ENCODE results near the gene DDC. TPM values are rescaled to one million over a fixed set of nuclear protein-coding genes. Genes with fewer than 3 reads are reported as not detected.

Gene DDC
- total RNA-seq, 2 donors from 2014 or later: 85.4 to 90.2 TPM

GRCh38 chr7:50472427-50472826, 92.8 kb downstream of the DDC start:
- Histone ChIP-seq H3K9me3 (no peaks in the 10 kb centered on the region), H3K27ac (no peak overlapping the region), H3K36me3 (no peaks in the 10 kb centered on the region), H3K4me1 (no peaks in the 10 kb centered on the region), H3K4me3 (no peak overlapping the region), H3K9ac (ENCODE audit: low read depth in 2 of 2, low read length in 2 of 2) (no peak overlapping the region), H3K27me3 (no peaks in the 10 kb centered on the region)
- DNase-seq: no peak
- intact Hi-C loops (cut with DNase I): loop anchor here (5.0 to 10.0 kb wide), 3 partner anchors 140 to 670 kb away; no protein-coding TSS in a partner anchor
- no peak for TF ChIP-seq CTCF (IDR thresholded peaks at IDR 0.05)

- no peak overlapping the region for H3K9ac ChIP-seq (ENCODE audit: low read depth in 2 of 2, low read length in 2 of 2)
- TF ChIP-seq CTCF (IDR thresholded peaks at IDR 0.05): no peak
- H3K4me1 ChIP-seq: no peaks in the 10 kb centered on the region
- H3K9me3 ChIP-seq: no peaks in the 10 kb centered on the region
- no peak overlapping the region for H3K4me3 ChIP-seq
- no peak for DNase-seq
- H3K27me3 ChIP-seq: no peaks in the 10 kb centered on the region
- no peak overlapping the region for H3K27ac ChIP-seq
- no peaks in the 10 kb centered on the region for H3K36me3 ChIP-seq
- intact Hi-C loops (cut with DNase I): loop anchor here (5.0 to 10.0 kb wide), 3 partner anchors 140 to 670 kb away; no protein-coding TSS in a partner anchor
These were observed 93.2 kb downstream of the DDC start for GRCh38 chr7:50471970-50472369.

GRCh38 chr7:50470250-50471163, 94.7 kb downstream of the DDC start:
- Histone ChIP-seq H3K36me3 (no peaks in the 10 kb centered on the region), H3K4me1 (no peaks in the 10 kb centered on the region), H3K27ac (no peak overlapping the region), H3K4me3 (no peak overlapping the region), H3K9me3 (no peaks in the 10 kb centered on the region), H3K9ac (ENCODE audit: low read depth in 2 of 2, low read length in 2 of 2) (no peak overlapping the region), H3K27me3 (no peaks in the 10 kb centered on the region)
- intact Hi-C loops (cut with DNase I): loop anchor here (5.0 to 10.0 kb wide), 3 partner anchors 142 to 672 kb away; no protein-coding TSS in a partner anchor
- DNase-seq: no peak
- no peak for TF ChIP-seq CTCF (IDR thresholded peaks at IDR 0.05)

GRCh38 chr7:50469181-50469580, 96.0 kb downstream of the DDC start:
- intact Hi-C loops (cut with DNase I): loop anchor here (2.0 to 5.0 kb wide), 3 partner anchors 163 to 683 kb away; no protein-coding TSS in a partner anchor
- TF ChIP-seq CTCF (IDR thresholded peaks at IDR 0.05): no peak
- no peaks in the 10 kb centered on the region for H3K36me3 ChIP-seq
- no peaks in the 10 kb centered on the region for H3K4me1 ChIP-seq
- H3K27ac ChIP-seq: no peak overlapping the region
- H3K4me3 ChIP-seq: no peak overlapping the region
- DNase-seq: no peak
- no peak overlapping the region for H3K9ac ChIP-seq (ENCODE audit: low read depth in 2 of 2, low read length in 2 of 2)
- H3K27me3 ChIP-seq: no peaks in the 10 kb centered on the region
- no peaks in the 10 kb centered on the region for H3K9me3 ChIP-seq

- no peaks in the 10 kb centered on the region for H3K4me1 ChIP-seq
- TF ChIP-seq CTCF (IDR thresholded peaks at IDR 0.05): peak; percentile 85
- no peak overlapping the region for H3K27ac ChIP-seq
- DNase-seq: peak; percentile 86
- no peaks in the 10 kb centered on the region for H3K27me3 ChIP-seq
- no peak overlapping the region for H3K4me3 ChIP-seq
- H3K36me3 ChIP-seq: no peaks in the 10 kb centered on the region
- intact Hi-C loops (cut with DNase I): loop anchor here (2.0 to 5.0 kb wide), 3 partner anchors 164 to 684 kb away; no protein-coding TSS in a partner anchor
- H3K9me3 ChIP-seq: no peaks in the 10 kb centered on the region
- H3K9ac ChIP-seq (ENCODE audit: low read depth in 2 of 2, low read length in 2 of 2): peak overlapping the region in 1 of 2 donors; percentile 2
These were observed 97.2 kb downstream of the DDC start for GRCh38 chr7:50467817-50468610.

Measured in colonic mucosa (tissue), 4 donors.